SK-N-MC (cell line): ENCODE data around the gene NCK2.

Experiments
- DNase-seq: peaks from one replicate; pipeline ENCODE4 v3.0.0-alpha.2; 2011; ENCODE audit warnings: low read depth, low spot score
- H3K27ac ChIP-seq: fragments of 200-600 bp; sonication (generic); 2 replicates; pipeline ENCODE4 v1.5.1; 2016; ENCODE audit warnings: mixed run types
- H3K36me3 ChIP-seq: fragments of 200-600 bp; sonication (generic); 2 replicates; pipeline ENCODE4 v1.6.1; 2017; ENCODE audit warnings: antibody characterized with exemption, low read length, mixed read lengths; ENCODE audit not compliant: insufficient read depth
- H3K4me3 ChIP-seq: fragments of 200-600 bp; sonication (generic); 2 replicates; pipeline ENCODE4 v1.5.1; 2016
- H3K9ac ChIP-seq: fragments of 200-600 bp; sonication (generic); 2 replicates; pipeline ENCODE4 v1.8.0; 2017; ENCODE audit warnings: mixed run types, mixed read lengths; ENCODE audit not compliant: insufficient read length
- H3K9me3 ChIP-seq: fragments of 200-600 bp; sonication (generic); 2 replicates; pipeline ENCODE4 v1.6.1; 2017; ENCODE audit warnings: low read depth, mild to moderate bottlenecking, antibody characterized with exemption, low read length, moderate library complexity, mixed read lengths
- EZH2 ChIP-seq: fragments of 200-600 bp; sonication (generic); IDR thresholded peaks from one replicate; pipeline ENCODE4 v1.6.1; 2017; ENCODE audit warnings: antibody characterized with exemption
- FOXP2 ChIP-seq: optimal IDR thresholded peaks from 2 replicates; pipeline ENCODE3; 2011; ENCODE audit warnings: mild to moderate bottlenecking, moderate library complexity; ENCODE audit not compliant: insufficient read depth; ENCODE audit errors: extremely low read length, control extremely low read depth
- POLR2AphosphoS5 ChIP-seq: IDR thresholded peaks from 2 replicates; pipeline ENCODE4 v1.6.1; 2012; ENCODE audit warnings: mild to moderate bottlenecking, low read depth, low read length, borderline replicate concordance

The NCK2 gene

DNA sequence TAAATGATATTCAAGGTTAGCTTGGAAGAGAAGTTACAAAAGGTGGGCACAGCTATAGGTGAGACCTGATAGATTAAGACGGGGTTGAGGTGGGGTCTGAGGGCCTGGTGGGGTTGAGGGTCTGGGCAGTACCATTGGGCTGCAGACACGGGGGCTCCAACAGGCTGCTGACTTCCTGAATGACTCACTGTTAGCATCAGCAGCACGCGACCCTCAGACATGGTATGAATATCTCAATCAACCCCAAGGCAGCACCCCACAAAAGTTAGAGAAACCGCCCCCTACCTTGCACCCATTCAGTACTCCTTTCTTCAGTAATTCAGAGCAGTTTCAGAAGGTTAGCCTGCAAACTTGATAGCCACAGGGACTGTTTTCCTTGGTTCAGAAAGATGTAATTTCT is 10.8 kb upstream of the NCK2 start:
- H3K27ac ChIP-seq = no peak overlapping the region
- no peak overlapping the region for H3K9ac ChIP-seq
- no peak for DNase-seq
- no peak overlapping the region for H3K4me3 ChIP-seq
- H3K36me3 ChIP-seq = no peaks in the 10 kb centered on the region
- no peaks in the 10 kb centered on the region for H3K9me3 ChIP-seq
- no peak for TF ChIP-seq FOXP2
- TF ChIP-seq EZH2 = no peak
- TF ChIP-seq POLR2AphosphoS5 = no peak

DNA sequence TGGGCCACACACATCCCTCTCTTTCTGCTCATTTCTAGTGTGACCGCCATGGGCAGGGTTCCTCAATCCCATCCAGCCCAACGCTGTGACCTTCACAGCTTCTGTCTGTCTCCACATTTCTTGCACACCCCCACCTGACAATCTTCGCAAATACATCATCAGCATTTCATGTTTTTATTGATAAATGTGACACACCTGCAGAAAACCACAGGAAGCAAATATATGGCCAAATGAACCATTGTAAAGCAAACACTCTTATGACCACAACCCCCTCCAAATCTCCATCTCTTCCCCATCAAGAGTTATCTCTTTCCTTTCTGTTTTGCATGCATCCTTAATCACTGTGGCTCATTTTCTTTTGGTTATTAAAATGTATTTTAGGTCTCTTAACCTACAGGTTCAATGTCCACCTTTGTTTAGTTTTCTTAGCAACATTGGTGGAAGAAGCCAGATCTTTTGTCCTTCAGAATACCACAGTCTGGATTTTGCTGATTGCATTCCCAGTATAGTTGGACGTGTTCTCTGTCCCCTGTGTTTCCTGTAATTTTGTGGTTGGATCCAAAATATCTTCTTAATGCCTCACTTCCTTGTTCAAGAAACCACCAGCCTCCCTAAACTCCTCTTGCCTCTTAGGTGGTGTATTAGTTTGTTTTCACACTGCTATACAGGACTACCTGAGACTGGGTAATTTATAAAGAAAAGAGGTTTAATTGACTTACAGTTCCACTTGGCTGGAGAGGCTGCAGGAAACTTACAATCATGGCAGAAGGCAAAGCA is 9.8 kb upstream of the NCK2 start:
- H3K27ac ChIP-seq = no peak overlapping the region
- no peaks in the 10 kb centered on the region for H3K36me3 ChIP-seq
- no peak for DNase-seq
- TF ChIP-seq EZH2 = no peak
- no peak for TF ChIP-seq POLR2AphosphoS5
- TF ChIP-seq FOXP2 = no peak
- H3K4me3 ChIP-seq = no peak overlapping the region
- no peak overlapping the region for H3K9ac ChIP-seq
- H3K9me3 ChIP-seq = no peaks in the 10 kb centered on the region

DNA sequence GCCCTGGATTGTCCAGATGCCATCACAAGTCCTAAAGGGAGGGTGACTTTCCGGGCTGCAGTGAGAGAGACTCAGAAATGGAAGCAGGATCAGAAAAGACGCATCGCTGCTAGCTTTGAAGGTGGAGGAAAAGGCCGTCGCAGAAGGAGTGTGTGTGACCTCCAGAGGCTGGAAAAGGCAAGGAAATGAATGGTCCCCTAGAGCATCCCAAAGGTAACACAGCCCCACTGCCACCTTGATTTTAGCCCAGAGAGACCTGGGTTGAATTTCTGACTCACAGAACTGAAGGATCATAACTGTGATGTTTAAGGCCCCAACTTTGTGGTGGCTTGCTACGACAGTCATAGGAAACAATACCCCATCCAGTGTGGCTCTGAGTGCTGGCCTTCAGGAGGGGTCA is 8.6 kb upstream of the NCK2 start:
- H3K36me3 ChIP-seq = no peaks in the 10 kb centered on the region
- DNase-seq = no peak
- TF ChIP-seq FOXP2 = no peak
- TF ChIP-seq POLR2AphosphoS5 = no peak
- no peak for TF ChIP-seq EZH2
- no peak overlapping the region for H3K4me3 ChIP-seq
- no peak overlapping the region for H3K9ac ChIP-seq
- no peaks in the 10 kb centered on the region for H3K9me3 ChIP-seq
- H3K27ac ChIP-seq = no peak overlapping the region

DNA sequence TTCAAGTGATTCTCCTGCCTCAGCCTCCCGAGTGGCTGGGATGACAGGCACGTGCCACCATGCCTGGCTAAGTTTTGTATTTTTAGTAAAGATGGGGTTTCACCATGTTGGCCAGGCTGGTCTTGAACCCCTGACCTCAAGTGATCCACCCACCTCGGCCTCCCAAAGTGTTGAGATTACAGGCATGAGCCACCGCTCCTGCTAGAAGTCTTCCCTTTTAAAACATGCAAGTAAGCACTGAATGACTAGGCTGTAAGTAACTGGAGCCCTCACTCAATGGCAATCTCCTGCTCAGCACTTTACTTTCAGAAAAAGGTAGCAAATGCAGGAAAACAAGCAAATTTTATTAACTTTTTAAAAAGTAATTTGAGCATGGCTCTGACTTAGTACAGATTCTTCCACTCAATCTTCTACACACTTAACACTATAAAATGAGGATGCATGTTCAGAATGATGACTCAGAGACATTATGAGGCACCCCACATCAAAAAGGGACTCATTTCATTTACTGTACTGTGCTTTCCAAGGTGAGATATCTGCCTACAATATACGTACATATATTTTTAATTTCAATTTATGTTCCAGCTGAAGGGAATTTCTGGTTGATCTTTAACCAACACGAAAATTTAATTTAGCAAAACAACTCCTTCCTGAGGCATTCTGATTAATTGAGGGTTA is 6.6 kb upstream of the NCK2 start:
- Histone ChIP-seq H3K27ac (no peak overlapping the region), H3K36me3 (no peaks in the 10 kb centered on the region)
- DNase-seq = no peak

DNA sequence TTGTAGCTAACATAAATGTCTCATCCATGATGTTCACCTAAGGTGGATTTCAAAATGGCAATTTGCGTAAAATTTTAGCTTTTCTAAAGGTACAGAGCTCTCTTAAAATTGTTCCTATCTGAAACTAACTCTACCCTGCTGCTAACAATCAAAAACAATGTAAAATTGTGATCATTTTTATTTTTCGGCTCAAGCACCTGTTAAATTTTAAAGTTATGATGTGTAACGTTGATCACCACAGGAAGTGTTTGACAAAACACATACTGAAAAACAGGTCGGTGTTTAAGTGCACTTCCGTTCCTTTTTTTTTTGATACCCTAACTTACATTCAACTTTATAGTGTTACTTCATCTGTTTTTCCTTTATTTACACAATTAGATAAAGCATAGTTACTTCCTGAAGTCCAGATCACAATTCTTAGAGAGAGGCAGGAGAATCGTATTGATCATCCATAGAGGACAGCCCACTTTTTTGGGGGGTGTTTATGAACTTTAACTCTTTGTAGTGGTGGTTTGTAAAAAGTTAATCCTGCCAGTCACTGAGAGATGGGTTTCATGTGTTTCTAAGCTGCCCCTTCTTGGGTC is 6.0 kb upstream of the NCK2 start:
- DNase-seq = no peak
- H3K36me3 ChIP-seq = no peaks in the 10 kb centered on the region
- H3K4me3 ChIP-seq = no peak overlapping the region
- no peaks in the 10 kb centered on the region for H3K9me3 ChIP-seq
- no peak overlapping the region for H3K9ac ChIP-seq
- TF ChIP-seq EZH2 (peak; percentile 42), FOXP2 (no peak), POLR2AphosphoS5 (no peak)
- H3K27ac ChIP-seq = no peak overlapping the region

More for the DNA sequence above, 6.6 kb upstream of the NCK2 start:
- TF ChIP-seq POLR2AphosphoS5 = no peak
- TF ChIP-seq FOXP2 = no peak
- TF ChIP-seq EZH2 = no peak
- Histone ChIP-seq H3K9me3 (no peaks in the 10 kb centered on the region), H3K9ac (no peak overlapping the region), H3K4me3 (no peak overlapping the region)

DNA sequence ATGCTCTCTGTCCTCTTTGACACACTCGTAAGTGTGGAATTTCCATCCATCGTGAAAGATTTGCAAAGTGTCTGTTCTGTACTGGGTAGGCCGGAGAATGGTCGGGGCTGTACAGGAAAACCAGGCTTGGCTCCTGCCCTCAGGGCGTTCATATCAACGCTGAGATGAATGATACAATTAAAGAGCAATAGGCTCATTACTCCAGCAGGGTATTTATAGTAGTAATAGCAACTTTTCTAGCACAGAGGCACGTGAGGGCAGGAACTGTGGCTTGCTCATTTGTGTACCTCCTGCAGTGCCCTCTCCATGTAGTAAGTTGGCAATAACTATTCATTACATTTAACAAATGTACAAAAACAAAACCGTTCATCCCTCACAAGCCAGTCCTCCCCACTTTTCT is 5.3 kb upstream of the NCK2 start:
- Histone ChIP-seq H3K27ac (no peak overlapping the region), H3K9me3 (no peaks in the 10 kb centered on the region), H3K9ac (no peak overlapping the region), H3K36me3 (no peaks in the 10 kb centered on the region), H3K4me3 (0 out of 2 replicates have a peak overlapping the region, but pooled peaks have one; percentile 8)
- TF ChIP-seq POLR2AphosphoS5 (peak; percentile 39; the same call in 1 of the 2 replicates), FOXP2 (no peak), EZH2 (no peak)
- DNase-seq = peak; percentile 20

DNA sequence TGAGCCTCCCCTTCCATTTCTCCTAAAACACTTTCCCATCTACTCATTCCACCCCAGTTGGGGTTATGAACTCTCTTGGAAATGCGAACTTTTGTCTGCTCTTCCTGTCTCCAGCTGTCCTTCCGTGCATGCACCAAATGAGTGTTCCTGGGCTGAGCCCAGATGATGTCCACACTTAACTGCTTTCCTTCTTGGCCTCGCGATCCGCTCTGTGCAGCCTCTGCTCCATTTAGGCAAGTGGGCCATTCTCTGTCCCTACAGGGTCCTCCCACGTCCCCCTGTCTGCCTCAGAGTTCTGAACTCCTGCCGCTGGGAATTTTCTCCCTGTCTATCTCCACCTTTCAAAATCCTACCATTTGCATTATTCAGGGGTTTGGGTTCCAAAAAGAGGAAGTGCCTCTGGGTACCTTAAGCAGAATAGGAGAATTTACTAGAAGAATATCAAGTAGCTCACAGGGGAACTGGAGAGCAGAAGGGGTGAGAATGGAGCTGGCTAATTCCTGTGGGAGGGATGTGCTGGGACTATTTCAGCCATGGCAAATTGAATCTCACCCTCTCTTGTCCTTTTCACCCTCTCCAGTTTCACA is 4.7 kb upstream of the NCK2 start:
- TF ChIP-seq FOXP2 = no peak

DNA sequence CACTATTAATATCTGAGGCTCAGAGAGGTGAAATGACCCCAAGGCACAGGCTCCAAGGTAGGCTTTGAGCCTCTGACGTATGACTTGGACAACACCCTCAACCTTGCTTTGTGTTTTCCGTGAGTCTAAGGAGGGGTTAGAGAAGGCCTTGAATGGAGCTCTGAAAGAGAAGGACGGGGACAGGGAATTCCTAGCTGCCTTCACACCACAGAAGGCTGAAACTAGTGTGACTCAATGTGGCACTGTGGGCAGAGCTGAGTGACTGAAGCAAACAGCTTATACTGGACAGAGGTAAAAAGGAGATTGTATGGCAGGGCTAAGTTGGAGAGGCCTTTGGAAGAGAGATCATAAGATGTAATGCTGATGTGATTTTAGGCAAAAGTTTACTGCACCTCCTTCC is 3.5 kb upstream of the NCK2 start:
- Histone ChIP-seq H3K27ac (no peak overlapping the region), H3K4me3 (no peak overlapping the region), H3K9me3 (no peaks in the 10 kb centered on the region), H3K9ac (no peak overlapping the region), H3K36me3 (no peaks in the 10 kb centered on the region)
- no peak for TF ChIP-seq FOXP2
- DNase-seq = no peak

More for the DNA sequence above, 4.7 kb upstream of the NCK2 start:
- H3K36me3 ChIP-seq = no peaks in the 10 kb centered on the region
- no peak overlapping the region for H3K4me3 ChIP-seq
- no peak overlapping the region for H3K9ac ChIP-seq
- DNase-seq = no peak
- H3K9me3 ChIP-seq = no peaks in the 10 kb centered on the region
- H3K27ac ChIP-seq = no peak overlapping the region
